Dermis lymphatic vessel endothelial cell (primary cell): ENCODE data around the gene PTCHD4. TPM values are rescaled to one million over a fixed set of nuclear protein-coding genes. Genes with fewer than 3 reads are reported as not detected.

Experiments used
- total RNA-seq: library from RNA; depleted of rRNA; stranded (reverse); fragments of >200 nt; gene quantifications from 2 replicates; pipeline ENCODE4 v1.2.1, GENCODE V29; 2014

PTCHD4 gene
- 9.1 and 15.0 TPM in 2 replicates for total RNA-seq

GRCh38 chr6:48111143-48111506 is at the start of gene PTCHD4:
Gene PTCHD4 (minus strand): TSS chr6:48111197. CDS start chr6:48068957, 42,240 bp downstream.

